GM20000 (cell line): ENCODE data around the gene PLSCR5.

ENCODE experiments used
- DNase-seq: peaks from one replicate; pipeline ENCODE4 v3.0.0; 2012; ENCODE audit warnings: low spot score
- TF ChIP-seq, protein P1 (sequence below): IDR thresholded peaks from 2 replicates; pipeline ENCODE4 v1.5.1; 2012; ENCODE audit warnings: mild to moderate bottlenecking, control low read depth; ENCODE audit errors: extremely low read depth, missing control alignments

The PLSCR5 gene, protein sequence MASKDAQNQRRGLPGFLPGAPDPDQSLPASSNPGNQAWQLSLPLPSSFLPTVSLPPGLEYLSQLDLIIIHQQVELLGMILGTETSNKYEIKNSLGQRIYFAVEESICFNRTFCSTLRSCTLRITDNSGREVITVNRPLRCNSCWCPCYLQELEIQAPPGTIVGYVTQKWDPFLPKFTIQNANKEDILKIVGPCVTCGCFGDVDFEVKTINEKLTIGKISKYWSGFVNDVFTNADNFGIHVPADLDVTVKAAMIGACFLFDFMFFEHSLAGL

DNA sequence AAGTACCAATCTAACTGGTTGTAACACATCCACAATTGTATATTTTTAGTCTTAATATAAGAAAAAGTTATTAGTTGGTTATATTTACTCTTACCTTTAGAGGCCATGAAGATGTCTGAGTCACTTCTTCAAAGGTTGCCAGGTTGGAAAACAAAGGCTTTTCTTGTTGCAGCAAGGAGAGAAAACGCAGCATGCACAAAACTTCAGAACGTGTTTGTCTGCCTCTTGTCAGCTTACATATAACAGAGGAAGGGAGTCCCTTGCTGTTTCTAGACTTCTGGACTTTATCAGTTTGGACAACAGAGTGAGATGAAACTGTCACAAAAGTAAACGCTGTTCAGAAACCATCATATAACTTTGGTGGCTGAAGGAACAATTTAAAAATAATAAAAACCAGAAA, at the start of gene PLSCR5:
TSS of gene PLSCR5 (minus strand) at position 241 of the 400 bp plus-strand sequence. CDS start at position 107, 134 bp downstream.
- DNase-seq, result no peak
- TF ChIP-seq, protein P1, sequence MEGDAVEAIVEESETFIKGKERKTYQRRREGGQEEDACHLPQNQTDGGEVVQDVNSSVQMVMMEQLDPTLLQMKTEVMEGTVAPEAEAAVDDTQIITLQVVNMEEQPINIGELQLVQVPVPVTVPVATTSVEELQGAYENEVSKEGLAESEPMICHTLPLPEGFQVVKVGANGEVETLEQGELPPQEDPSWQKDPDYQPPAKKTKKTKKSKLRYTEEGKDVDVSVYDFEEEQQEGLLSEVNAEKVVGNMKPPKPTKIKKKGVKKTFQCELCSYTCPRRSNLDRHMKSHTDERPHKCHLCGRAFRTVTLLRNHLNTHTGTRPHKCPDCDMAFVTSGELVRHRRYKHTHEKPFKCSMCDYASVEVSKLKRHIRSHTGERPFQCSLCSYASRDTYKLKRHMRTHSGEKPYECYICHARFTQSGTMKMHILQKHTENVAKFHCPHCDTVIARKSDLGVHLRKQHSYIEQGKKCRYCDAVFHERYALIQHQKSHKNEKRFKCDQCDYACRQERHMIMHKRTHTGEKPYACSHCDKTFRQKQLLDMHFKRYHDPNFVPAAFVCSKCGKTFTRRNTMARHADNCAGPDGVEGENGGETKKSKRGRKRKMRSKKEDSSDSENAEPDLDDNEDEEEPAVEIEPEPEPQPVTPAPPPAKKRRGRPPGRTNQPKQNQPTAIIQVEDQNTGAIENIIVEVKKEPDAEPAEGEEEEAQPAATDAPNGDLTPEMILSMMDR, result no peak

DNA sequence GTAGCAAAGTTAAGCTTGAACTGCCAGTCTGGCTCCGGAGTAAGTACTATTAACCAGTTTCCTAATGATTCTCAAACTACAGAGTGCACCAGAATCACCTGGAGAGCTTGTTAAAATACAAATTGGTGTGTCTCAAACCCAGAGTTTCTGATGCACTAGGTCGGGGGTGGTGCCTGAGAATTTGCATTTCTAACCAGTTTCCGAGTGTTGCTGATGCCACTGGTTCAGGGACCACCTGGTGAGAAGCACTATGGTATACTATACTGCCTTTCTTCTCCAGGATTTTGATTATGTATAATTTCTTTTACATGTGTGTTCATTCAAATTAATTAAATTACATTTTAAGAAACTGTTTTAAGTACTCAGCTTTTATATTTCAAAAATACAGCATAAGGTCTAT, 48.8 kb upstream of the PLSCR5 start:
- no peak for DNase-seq
- TF ChIP-seq, protein P1, result no peak

DNA sequence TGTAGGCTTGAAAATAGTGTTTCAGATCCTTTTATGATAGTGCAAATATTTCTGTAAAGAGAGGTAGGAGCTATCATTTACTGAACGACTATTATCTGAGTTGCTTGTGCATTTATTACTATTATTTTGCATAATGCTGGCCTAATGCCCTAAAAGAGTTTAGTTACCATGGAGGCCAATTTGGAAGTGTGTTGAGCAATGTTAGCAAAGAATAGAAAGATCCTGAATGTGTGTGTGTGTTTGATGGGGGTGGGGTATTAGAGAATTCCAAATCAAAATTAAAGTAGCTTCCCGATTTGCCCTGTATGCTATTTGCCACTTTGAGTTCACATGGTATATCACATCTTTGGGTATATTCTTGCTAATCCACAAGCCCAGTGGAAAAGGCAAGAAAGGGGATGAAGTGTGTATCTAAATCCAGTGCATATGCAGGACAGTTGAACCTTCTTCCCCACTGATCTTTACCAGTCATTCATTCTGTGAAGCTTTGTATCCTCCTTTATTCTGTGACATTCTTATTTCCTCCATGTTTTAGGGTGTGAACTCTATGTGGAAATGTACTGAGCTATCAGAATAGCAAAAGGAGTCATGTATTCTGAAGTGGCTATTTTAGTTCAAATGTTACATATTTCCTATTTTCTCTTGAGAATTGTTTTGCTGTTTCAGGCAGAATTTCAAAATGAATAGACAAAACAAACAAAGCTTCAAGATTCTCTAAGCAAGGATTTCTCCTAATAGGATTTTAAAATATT, 45.7 kb upstream of the PLSCR5 start:
- TF ChIP-seq, protein P1, result no peak
- no peak for DNase-seq

DNA sequence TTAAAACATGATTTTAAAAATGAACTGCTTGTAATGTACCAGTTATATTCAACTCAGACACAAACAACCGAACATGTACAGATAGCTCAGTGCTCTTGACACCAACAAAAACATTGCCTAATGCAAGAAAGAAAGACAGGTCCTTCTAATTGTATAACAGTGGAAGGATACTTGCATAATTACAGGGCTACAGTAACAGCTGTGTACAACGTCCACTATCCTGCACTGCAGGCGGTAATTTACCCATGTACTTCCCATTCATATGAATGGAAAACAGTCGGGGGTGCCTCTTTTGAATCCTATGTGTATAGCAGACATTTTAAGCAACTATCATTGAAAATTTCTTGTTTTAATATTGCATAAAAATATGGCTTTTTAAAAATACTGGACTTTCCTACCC, 41.1 kb upstream of the PLSCR5 start:
- DNase-seq, result no peak
- TF ChIP-seq, protein P1, result no peak

GRCh38 chr3:146640955-146641867, 36.1 kb upstream of the PLSCR5 start:
- peak; percentile 25 for DNase-seq
- TF ChIP-seq, protein P1, result peak; percentile 63

DNA sequence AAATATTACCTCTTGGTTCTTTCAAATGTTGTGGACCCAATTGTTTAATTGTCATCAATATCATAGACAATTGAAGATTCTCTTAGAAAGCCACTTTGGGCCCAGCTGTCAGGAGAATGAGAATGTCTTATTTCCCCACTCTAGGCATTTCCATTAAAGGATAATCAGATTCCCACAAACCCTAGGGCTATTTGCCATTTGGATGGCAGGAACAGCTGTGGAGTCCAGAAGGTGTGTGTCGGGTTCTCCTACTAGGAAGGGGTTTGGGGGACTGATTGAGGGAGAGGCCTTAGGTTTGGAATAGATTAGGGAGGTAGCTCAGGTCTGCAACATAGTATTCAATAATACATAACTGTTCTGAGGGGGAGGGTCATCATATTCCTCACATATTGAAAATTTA, 35.2 kb upstream of the PLSCR5 start:
- TF ChIP-seq, protein P1, result no peak
- no peak for DNase-seq

DNA sequence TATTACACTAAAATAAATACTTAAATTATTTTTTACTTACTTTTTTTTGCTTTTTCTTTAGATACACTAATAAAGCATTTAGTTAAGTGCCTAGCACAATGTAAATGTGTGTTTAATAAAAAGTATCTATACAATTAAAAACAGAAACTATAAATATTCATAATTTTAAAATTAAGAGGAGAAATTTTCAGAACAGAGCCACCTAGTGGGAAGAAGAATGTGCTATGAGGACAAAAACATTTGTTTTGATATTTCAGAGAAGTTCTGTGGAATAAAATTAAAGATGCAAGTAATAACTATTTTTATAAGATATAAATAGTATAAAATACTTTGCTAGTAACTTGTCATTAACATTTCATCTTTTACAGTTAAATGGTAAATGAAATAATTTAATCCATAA, 33.6 kb upstream of the PLSCR5 start:
- no peak for DNase-seq
- TF ChIP-seq, protein P1, result no peak
